CD4-positive, alpha-beta T cell (primary cell): Measurements from ENCODE around the gene TBC1D16. TPM values are rescaled to one million over a fixed set of nuclear protein-coding genes. Genes with fewer than 3 reads are reported as not detected.

ENCODE experiments used
- ATAC-seq: fragments of 200-7000 bp; cut with Tn5 transposase; one replicate; pipeline ENCODE4 v1.10.0; 2022; ENCODE audit warnings: mild to moderate bottlenecking; ENCODE audit not compliant: poor library complexity
- CTCF ChIA-PET: fragments of 350-600 bp; sonication (Branson Sonifier 250); formaldehyde crosslinking; loops from one replicate; lab custom pipeline; 2021; ENCODE audit warnings: antibody characterized with exemption, inconsistent platforms; lab: Charles Lee
- POLR2A ChIA-PET: fragments of 350-600 bp; sonication (Branson Sonifier 250); formaldehyde crosslinking; loops from one replicate; lab custom pipeline; 2021; ENCODE audit warnings: antibody characterized with exemption, inconsistent platforms; lab: Charles Lee
- DNase-seq, 14 experiments: peaks; one replicate each; pipeline ENCODE4 v3.0.0-alpha.2; 2013 to 2020; ENCODE audit warnings: mixed read lengths in 2 of 14
- H3K27ac ChIP-seq, 2 donors: one replicate each; pipeline versions ENCODE4 v1.5.1 to v1.7.0; 2013; ENCODE audit warnings: low read length in 2 of 2, low read depth in 1 of 2, mild to moderate bottlenecking in 1 of 2
- H3K27me3 ChIP-seq, 2 experiments: 1 replicate in 1 of 2; 2 replicates in 1 of 2; pipeline versions ENCODE4 v1.6.1 to v1.7.0; 2013; ENCODE audit warnings: low read length in 2 of 2, control low read depth in 1 of 2, mild to moderate bottlenecking in 1 of 2, moderate library complexity in 1 of 2; ENCODE audit not compliant: insufficient read depth in 2 of 2, control insufficient read depth in 1 of 2
- H3K36me3 ChIP-seq: one replicate; pipeline ENCODE4 v1.6.1; 2013; ENCODE audit warnings: low read length, control low read depth; ENCODE audit not compliant: insufficient read depth
- H3K4me1 ChIP-seq: one replicate; pipeline ENCODE4 v1.6.1; 2013; ENCODE audit warnings: low read length, control low read depth; ENCODE audit not compliant: insufficient read depth
- H3K4me3 ChIP-seq: one replicate; pipeline ENCODE4 v1.5.1; 2013; ENCODE audit warnings: mild to moderate bottlenecking, low read length, moderate library complexity
- H3K9me3 ChIP-seq, 2 experiments: 1 replicate in 1 of 2; 2 replicates in 1 of 2; pipeline versions ENCODE4 v1.6.1 to v1.7.0; 2013; ENCODE audit warnings: low read length in 2 of 2, mild to moderate bottlenecking in 2 of 2, control low read depth in 1 of 2, moderate library complexity in 1 of 2; ENCODE audit not compliant: control insufficient read depth in 1 of 2, insufficient read depth in 1 of 2
- H3K27ac Mint-ChIP-seq: one replicate; pipeline ENCODE4 v1.8.0; 2020; ENCODE audit warnings: mixed read lengths
- H3K27me3 Mint-ChIP-seq: one replicate; pipeline ENCODE4 v1.8.0; 2021; ENCODE audit warnings: mixed read lengths
- H3K36me3 Mint-ChIP-seq: one replicate; pipeline ENCODE4 v1.8.0; 2021; ENCODE audit warnings: low read depth, mixed read lengths
- H3K4me1 Mint-ChIP-seq: one replicate; pipeline ENCODE4 v1.8.0; 2021; ENCODE audit warnings: low read depth, mixed read lengths
- H3K4me3 Mint-ChIP-seq: one replicate; pipeline ENCODE4 v1.8.0; 2020; ENCODE audit warnings: mild to moderate bottlenecking, mixed read lengths
- H3K9me3 Mint-ChIP-seq: one replicate; pipeline ENCODE4 v1.8.0; 2020; ENCODE audit warnings: mixed read lengths
- CTCF ChIP-seq: fragments of 200-600 bp; IDR thresholded peaks from one replicate; pipeline ENCODE4 v1.8.0; 2022; ENCODE audit warnings: antibody characterized with exemption, mild to moderate bottlenecking
- intact Hi-C, 2 experiments: fragments of 100-400 bp; cut with DNase I in 1 of 2; cut with micrococcal nuclease in 1 of 2; formaldehyde crosslinking; loops; one replicate each; pipeline versions ENCODE4 v1.15.1 to v1.9.0; 2023 to 2025; cut with DNase I, micrococcal nuclease
- total RNA-seq, 174 experiments: library from RNA in 2 of 174; stranded (reverse) in 2 of 174; gene quantifications; one replicate each; pipeline ENCODE4 v1.2.3 and lab custom pipeline; 2021 to 2026

TBC1D16 gene
- total RNA-seq, 2 experiments from 2014 or later = 1.9 to 2.5 TPM

- POLR2A ChIA-PET = no interaction called here
- DNase-seq = peak in 1 of 14 experiments; percentile 9
- CTCF ChIA-PET = interaction anchor here (0.6 kb wide), 1 partner anchor 41 kb away, joined by 6 read pairs; no protein-coding TSS in a partner anchor
- ATAC-seq = no peak
- H3K27ac Mint-ChIP-seq = no peak overlapping the region
- TF ChIP-seq CTCF = no peak
- Histone ChIP-seq H3K4me3 (no peak overlapping the region), H3K36me3 (no peaks in the 10 kb centered on the region), H3K9me3 (no peaks in the 10 kb centered on the region), H3K4me1 (no peaks in the 10 kb centered on the region), H3K27me3 (peaks cover 0 to 2% of the 10 kb centered on the region in 2 experiments), H3K27ac (no peak overlapping the region)
- no peaks in the 10 kb centered on the region for H3K36me3 Mint-ChIP-seq
- H3K4me3 Mint-ChIP-seq = no peak overlapping the region
- intact Hi-C loops = no loop called here
- H3K27me3 Mint-ChIP-seq = peaks cover 12% of the 10 kb centered on the region
- H3K9me3 Mint-ChIP-seq = no peaks in the 10 kb centered on the region
- no peaks in the 10 kb centered on the region for H3K4me1 Mint-ChIP-seq
These were observed 114.1 kb downstream of the TBC1D16 start for GRCh38 chr17:79921411-79922115.

- intact Hi-C loops = no loop called here
- H3K27me3 Mint-ChIP-seq = peaks cover 17% of the 10 kb centered on the region
- no peak overlapping the region for H3K4me3 Mint-ChIP-seq
- no peak overlapping the region for H3K4me3 ChIP-seq
- peaks cover 0 to 2% of the 10 kb centered on the region in 2 experiments for H3K27me3 ChIP-seq
- H3K9me3 ChIP-seq = no peaks in the 10 kb centered on the region
- H3K4me1 Mint-ChIP-seq = no peaks in the 10 kb centered on the region
- H3K9me3 Mint-ChIP-seq = no peaks in the 10 kb centered on the region
- no peaks in the 10 kb centered on the region for H3K36me3 Mint-ChIP-seq
- no peak for TF ChIP-seq CTCF
- DNase-seq (no peak), ATAC-seq (no peak)
- H3K27ac ChIP-seq = no peak overlapping the region
- ChIA-PET POLR2A (no interaction called here), CTCF (no interaction called here)
- H3K4me1 ChIP-seq = no peaks in the 10 kb centered on the region
- no peak overlapping the region for H3K27ac Mint-ChIP-seq
- H3K36me3 ChIP-seq = no peaks in the 10 kb centered on the region
These were observed 114.8 kb downstream of the TBC1D16 start for GRCh38 chr17:79920751-79921410.

GRCh38 chr17:79919862-79920720 lies 115.6 kb downstream of the TBC1D16 start:
- DNase-seq = no peak
- H3K9me3 ChIP-seq = no peaks in the 10 kb centered on the region
- Mint-ChIP-seq H3K27ac (no peak overlapping the region), H3K4me1 (no peaks in the 10 kb centered on the region), H3K9me3 (no peaks in the 10 kb centered on the region), H3K27me3 (peaks cover 21% of the 10 kb centered on the region), H3K4me3 (no peak overlapping the region), H3K36me3 (no peaks in the 10 kb centered on the region)
- H3K27ac ChIP-seq = no peak overlapping the region
- H3K4me1 ChIP-seq = no peaks in the 10 kb centered on the region
- intact Hi-C loops = loop anchor here in 1 of 2 experiments (5.0 kb wide), 1 partner anchor 178 kb away; no protein-coding TSS in a partner anchor
- POLR2A ChIA-PET = no interaction called here
- no peak for ATAC-seq
- no peak for TF ChIP-seq CTCF
- no peaks in the 10 kb centered on the region for H3K36me3 ChIP-seq
- no peaks in the 10 kb centered on the region for H3K27me3 ChIP-seq
- no peak overlapping the region for H3K4me3 ChIP-seq
- CTCF ChIA-PET = no interaction called here
